ENCODE measurements around the gene TEX264.
"Not testable (repeated sequence)": the region's sequence is repeated elsewhere in the genome, so short reads cannot be mapped to it uniquely, and the experiment has no call there.

DNA sequence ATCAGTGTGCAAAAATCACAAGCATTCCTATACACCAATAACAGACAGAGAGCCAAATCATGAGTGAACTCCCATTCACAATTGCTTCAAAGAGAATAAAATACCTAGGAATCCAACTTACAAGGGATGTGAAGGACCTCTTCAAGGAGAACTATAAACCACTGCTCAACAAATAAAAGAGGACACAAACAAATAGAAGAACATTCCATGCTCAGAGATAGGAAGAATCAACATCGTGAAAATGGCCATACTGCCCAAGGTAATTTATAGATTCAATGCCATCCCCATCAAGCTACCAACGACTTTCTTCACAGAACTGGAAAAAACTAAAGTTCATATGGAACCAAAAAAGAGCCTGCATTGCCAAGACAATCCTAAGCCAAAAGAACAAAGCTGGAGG, 18.9 kb upstream of the TEX264 start:
- not testable (repeated sequence) for TF ChIP-seq CTCF (IDR thresholded peaks at IDR 0.05; ENCODE audit: low read length); EZH2 (IDR thresholded peaks at IDR 0.05; ENCODE audit: borderline replicate concordance, low read length)
